Measurements from ENCODE around the gene RBBP6.
A peak's percentile ranks its signal among the peaks of the same experiment; 100 is the strongest.
"Not testable (repeated sequence)": the region's sequence is repeated elsewhere in the genome, so short reads cannot be mapped to it uniquely, and the experiment has no call there.

RBBP6 gene

GRCh38 chr16:24539295-24539849 is at the start of gene RBBP6:
Gene RBBP6, plus strand, starts transcription at chr16:24539566. Its CDS starts 1,061 bp downstream, at chr16:24540627.
- H3K27ac ChIP-seq: peak within 1 kb of the TSS; percentile 99
- no peak for TF ChIP-seq ZFX (IDR thresholded peaks at IDR 0.05)
- TF ChIP-seq CTCF (conservative IDR thresholded peaks at IDR 0.05): peak; percentile 38

GRCh38 chr16:24490866-24491265 is 48.5 kb upstream of the RBBP6 start:
- H3K27ac ChIP-seq: no peak overlapping the region
- TF ChIP-seq CTCF (conservative IDR thresholded peaks at IDR 0.05) (no peak), ZFX (IDR thresholded peaks at IDR 0.05) (no peak)

- no peak for TF ChIP-seq ZFX (IDR thresholded peaks at IDR 0.05)
- TF ChIP-seq CTCF (conservative IDR thresholded peaks at IDR 0.05): no peak
- no peak overlapping the region for H3K27ac ChIP-seq
Measured at GRCh38 chr16:24491731-24492130, 47.6 kb upstream of the RBBP6 start.

GRCh38 chr16:24493821-24494220 is 45.5 kb upstream of the RBBP6 start:
- TF ChIP-seq ZFX (IDR thresholded peaks at IDR 0.05): no peak
- TF ChIP-seq CTCF (conservative IDR thresholded peaks at IDR 0.05): no peak
- no peak overlapping the region for H3K27ac ChIP-seq

GRCh38 chr16:24495207-24495606 is 44.2 kb upstream of the RBBP6 start:
- H3K27ac ChIP-seq: not testable (repeated sequence)

- H3K27ac ChIP-seq: no peak overlapping the region
- TF ChIP-seq ZFX (IDR thresholded peaks at IDR 0.05) (no peak), CTCF (conservative IDR thresholded peaks at IDR 0.05) (no peak)
Measured at GRCh38 chr16:24497440-24497839, 41.9 kb upstream of the RBBP6 start.

- no peak overlapping the region for H3K27ac ChIP-seq
- peak; percentile 68 for TF ChIP-seq CTCF (conservative IDR thresholded peaks at IDR 0.05)
- TF ChIP-seq ZFX (IDR thresholded peaks at IDR 0.05): no peak
Measured at GRCh38 chr16:24499193-24499814, 40.1 kb upstream of the RBBP6 start.

Measured in C4-2B (cell line).